Peyer's patch (tissue), 4 donors: ENCODE measurements around the gene ARHGEF33.

Experiments
- CTCF ChIP-seq, 6 experiments: fragments of 450-650 bp in 4 of 6; fragments of 200-600 bp in 2 of 6; sonication (generic) in 1 of 6; IDR thresholded peaks; one replicate each; pipeline ENCODE4 v1.5.1; 2017 to 2019; ENCODE audit warnings: antibody characterized with exemption in 6 of 6, mild to moderate bottlenecking in 3 of 6, moderate library complexity in 1 of 6
- POLR2A ChIP-seq, 2 donors: fragments of 450-650 bp; IDR thresholded peaks; one replicate each; pipeline ENCODE4 v1.5.1; 2017; ENCODE audit warnings: antibody characterized with exemption in 2 of 2, mild to moderate bottlenecking in 2 of 2, moderate library complexity in 2 of 2

- no peak for TF ChIP-seq CTCF (IDR thresholded peaks at IDR 0.05)
- no peak for TF ChIP-seq POLR2A (IDR thresholded peaks at IDR 0.05)
These were observed 59.3 kb downstream of the ARHGEF33 start for GRCh38 chr2:38948995-38949394.
